NCI-H748 (cell line): ENCODE data around the gene ARL5A.

Experiments used
- DNase-seq: peaks from one replicate; lab custom pipeline; 2025; ENCODE audit not compliant: unreplicated experiment; lab: John Stamatoyannopoulos, UW

The ARL5A gene

GRCh38 chr2:151841047-151841424 lies 12.8 kb upstream of the ARL5A start:
- no peak for DNase-seq

GRCh38 chr2:151840216-151841046 lies 12.2 kb upstream of the ARL5A start:
- DNase-seq = peak; percentile 47

GRCh38 chr2:151837926-151838325 lies 9.7 kb upstream of the ARL5A start:
- no peak for DNase-seq

GRCh38 chr2:151833984-151834383 lies 5.8 kb upstream of the ARL5A start:
- DNase-seq = no peak

GRCh38 chr2:151830961-151831360 lies 2.7 kb upstream of the ARL5A start:
- no peak for DNase-seq

GRCh38 chr2:151828890-151829324 lies 686 bp upstream of the ARL5A start:
- DNase-seq = no peak

- DNase-seq = peak; percentile 50
Observed at GRCh38 chr2:151827564-151828142, 568 bp downstream of the ARL5A start.

GRCh38 chr2:151826737-151827157 lies 1.5 kb downstream of the ARL5A start:
- peak; percentile 14 for DNase-seq

GRCh38 chr2:151824886-151825285 lies 3.3 kb downstream of the ARL5A start:
- DNase-seq = no peak

- no peak for DNase-seq
Observed at GRCh38 chr2:151823651-151824050, 4.6 kb downstream of the ARL5A start.

GRCh38 chr2:151819920-151820319 lies 8.3 kb downstream of the ARL5A start:
- no peak for DNase-seq

- DNase-seq = no peak
Observed at GRCh38 chr2:151817929-151818328, 10.3 kb downstream of the ARL5A start.

- DNase-seq = no peak
Observed at GRCh38 chr2:151816843-151817242, 11.4 kb downstream of the ARL5A start.

- no peak for DNase-seq
Observed at GRCh38 chr2:151815821-151816489, 12.3 kb downstream of the ARL5A start.

GRCh38 chr2:151810489-151810888 lies 17.7 kb downstream of the ARL5A start:
- no peak for DNase-seq

GRCh38 chr2:151809073-151809383 lies 19.2 kb downstream of the ARL5A start:
- DNase-seq = no peak

GRCh38 chr2:151808258-151809072 lies 19.8 kb downstream of the ARL5A start:
- DNase-seq = peak; percentile 12

- no peak for DNase-seq
Observed at GRCh38 chr2:151805961-151806360, 22.3 kb downstream of the ARL5A start.

GRCh38 chr2:151805343-151805742 lies 22.9 kb downstream of the ARL5A start:
- no peak for DNase-seq

- DNase-seq = no peak
Observed at GRCh38 chr2:151803811-151804210, 24.4 kb downstream of the ARL5A start.

- no peak for DNase-seq
Observed at GRCh38 chr2:151802315-151802714, 25.9 kb downstream of the ARL5A start.
